Kidney (tissue), 14 donors: ENCODE measurements around the gene CRY2. TPM values are rescaled to one million over a fixed set of nuclear protein-coding genes. Genes with fewer than 3 reads are reported as not detected.
A peak's percentile ranks its signal among the peaks of the same experiment; 100 is the strongest.

ENCODE experiments used
- DNase-seq, 5 donors: peaks; one replicate each; pipeline ENCODE4 v3.0.0-alpha.2; 2013 to 2020
- FAIRE-seq: peaks from 2 replicates; lab custom pipeline; 2012; peaks lifted over from hg19 to GRCh38; lab: Jason Lieb, UNC
- H3K27ac ChIP-seq, 2 donors: one replicate each; pipeline ENCODE4 v1.7.0; 2013; ENCODE audit warnings: low read depth in 2 of 2, low read length in 2 of 2, inconsistent platforms in 1 of 2
- H3K27me3 ChIP-seq: one replicate; pipeline ENCODE4 v1.7.1; 2013; ENCODE audit warnings: low read length, inconsistent platforms; ENCODE audit not compliant: control insufficient read depth, insufficient read depth
- H3K36me3 ChIP-seq, 3 donors: one replicate each; pipeline versions ENCODE4 v1.7.0 to v1.7.1; 2013; ENCODE audit warnings: low read length in 3 of 3, control low read depth in 1 of 3, inconsistent platforms in 1 of 3; ENCODE audit not compliant: insufficient read depth in 3 of 3, control insufficient read depth in 2 of 3
- H3K4me1 ChIP-seq, 3 donors: one replicate each; pipeline versions ENCODE4 v1.7.0 to v1.7.1; 2013; ENCODE audit warnings: low read length in 3 of 3, inconsistent platforms in 1 of 3, low read depth in 1 of 3; ENCODE audit not compliant: control insufficient read depth in 2 of 3, insufficient read depth in 2 of 3
- H3K4me3 ChIP-seq, 3 donors: one replicate each; pipeline versions ENCODE4 v1.7.0 to v1.8.1; 2013; ENCODE audit warnings: low read length in 3 of 3, control low read depth in 1 of 3, inconsistent platforms in 1 of 3
- H3K9ac ChIP-seq, 3 donors: one replicate each; pipeline versions ENCODE4 v1.7.0 to v1.7.1; 2013; ENCODE audit warnings: low read length in 3 of 3, control low read depth in 1 of 3, inconsistent platforms in 1 of 3
- H3K9me3 ChIP-seq, 3 donors: one replicate each; pipeline versions ENCODE4 v1.7.0 to v1.7.1; 2013; ENCODE audit warnings: low read length in 3 of 3, control low read depth in 1 of 3, inconsistent platforms in 1 of 3; ENCODE audit not compliant: control insufficient read depth in 2 of 3, insufficient read depth in 1 of 3
- intact Hi-C: fragments of 100-400 bp; cut with DNase I; formaldehyde crosslinking; loops from one replicate; pipeline ENCODE4 v1.11.1; 2022
- polyA plus RNA-seq: library from polyadenylated mRNA; stranded (reverse); fragments of 350-450 nt; fragmentation: Illumina TruSeq; extraction: RNeasy Lipid Tissue Mini Kit (QIAGEN cat#74804); gene quantifications from one replicate; pipeline ENCODE4 v1.2.3, GENCODE V29; 2014; ENCODE audit warnings: low read depth, low replicate concordance; ENCODE audit not compliant: insufficient read depth
- total RNA-seq: library from RNA; stranded (reverse); fragmentation: NEBNext Ultra II Directional; extraction: Animal tissue kit (Norgen Biotek cat#: 25700); gene quantifications from one replicate; pipeline ENCODE4 v1.2.1, GENCODE V29; 2021
- TF ChIP-seq, protein P1 (sequence below): IDR thresholded peaks from 3 replicates; pipeline ENCODE4 v1.5.1; 2012; ENCODE audit warnings: mild to moderate bottlenecking, moderate library complexity, borderline replicate concordance; ENCODE audit not compliant: insufficient read depth; ENCODE audit errors: extremely low read depth
- donor health status: control.
- donor health status: control.
- donor health status: control.
- donor health status: control.
- donor health status: control.
- donor health status: DM: yes; HTN: yes; CAD: no.
- donor health status: Normal renal cell carcinoma (clear cell type).

The CRY2 gene
- total and polyA plus RNA-seq, 2 donors from 2014 or later: 20.7 to 44.5 TPM

DNA sequence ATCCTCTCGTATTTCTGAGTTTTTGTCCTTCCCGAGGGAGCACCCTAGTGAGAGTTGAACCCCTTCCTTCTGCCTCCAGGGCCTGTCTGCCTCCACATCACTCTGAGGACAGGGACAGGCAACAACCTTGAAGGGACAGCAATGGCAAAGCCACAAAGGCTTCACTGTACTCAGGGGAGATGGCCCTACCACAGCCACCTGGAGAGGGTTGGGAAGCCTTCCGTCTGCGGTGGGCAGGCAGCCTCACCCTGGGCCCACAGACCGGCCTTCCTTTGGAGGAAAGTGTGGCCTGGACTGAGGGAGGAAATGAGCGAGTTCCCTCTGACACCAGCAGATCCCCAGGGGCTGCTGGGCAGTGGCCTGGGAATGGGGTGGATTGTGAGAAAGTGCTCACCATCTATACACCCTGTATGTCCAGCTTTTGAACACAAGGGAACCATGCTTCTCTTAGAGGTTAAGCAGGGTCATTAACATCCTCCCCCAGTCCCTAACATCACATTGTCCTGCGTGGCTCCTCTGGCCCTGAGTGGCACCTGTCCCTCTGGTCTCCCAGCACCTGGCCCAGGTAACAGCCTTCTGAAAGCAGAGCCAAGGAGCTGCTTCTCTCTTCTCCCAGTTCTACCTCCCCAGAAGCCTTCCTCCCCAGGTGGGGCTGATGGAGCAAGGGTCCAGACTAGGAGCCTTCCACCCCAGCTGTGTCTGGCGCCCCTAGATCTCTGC lies 35.5 kb upstream of the CRY2 start:
- intact Hi-C loops: no loop called here
- Histone ChIP-seq H3K9ac (no peak overlapping the region), H3K27ac (no peak overlapping the region), H3K4me3 (no peak overlapping the region), H3K4me1 (peaks cover 0 to 14% (median 4%) of the 10 kb centered on the region in 3 donors), H3K36me3 (peaks cover 0 to 12% (median 10%) of the 10 kb centered on the region in 3 donors), H3K27me3 (no peaks in the 10 kb centered on the region), H3K9me3 (no peaks in the 10 kb centered on the region)
- FAIRE-seq (no peak), DNase-seq (no peak)
- TF ChIP-seq, protein P1, sequence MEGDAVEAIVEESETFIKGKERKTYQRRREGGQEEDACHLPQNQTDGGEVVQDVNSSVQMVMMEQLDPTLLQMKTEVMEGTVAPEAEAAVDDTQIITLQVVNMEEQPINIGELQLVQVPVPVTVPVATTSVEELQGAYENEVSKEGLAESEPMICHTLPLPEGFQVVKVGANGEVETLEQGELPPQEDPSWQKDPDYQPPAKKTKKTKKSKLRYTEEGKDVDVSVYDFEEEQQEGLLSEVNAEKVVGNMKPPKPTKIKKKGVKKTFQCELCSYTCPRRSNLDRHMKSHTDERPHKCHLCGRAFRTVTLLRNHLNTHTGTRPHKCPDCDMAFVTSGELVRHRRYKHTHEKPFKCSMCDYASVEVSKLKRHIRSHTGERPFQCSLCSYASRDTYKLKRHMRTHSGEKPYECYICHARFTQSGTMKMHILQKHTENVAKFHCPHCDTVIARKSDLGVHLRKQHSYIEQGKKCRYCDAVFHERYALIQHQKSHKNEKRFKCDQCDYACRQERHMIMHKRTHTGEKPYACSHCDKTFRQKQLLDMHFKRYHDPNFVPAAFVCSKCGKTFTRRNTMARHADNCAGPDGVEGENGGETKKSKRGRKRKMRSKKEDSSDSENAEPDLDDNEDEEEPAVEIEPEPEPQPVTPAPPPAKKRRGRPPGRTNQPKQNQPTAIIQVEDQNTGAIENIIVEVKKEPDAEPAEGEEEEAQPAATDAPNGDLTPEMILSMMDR: no peak

DNA sequence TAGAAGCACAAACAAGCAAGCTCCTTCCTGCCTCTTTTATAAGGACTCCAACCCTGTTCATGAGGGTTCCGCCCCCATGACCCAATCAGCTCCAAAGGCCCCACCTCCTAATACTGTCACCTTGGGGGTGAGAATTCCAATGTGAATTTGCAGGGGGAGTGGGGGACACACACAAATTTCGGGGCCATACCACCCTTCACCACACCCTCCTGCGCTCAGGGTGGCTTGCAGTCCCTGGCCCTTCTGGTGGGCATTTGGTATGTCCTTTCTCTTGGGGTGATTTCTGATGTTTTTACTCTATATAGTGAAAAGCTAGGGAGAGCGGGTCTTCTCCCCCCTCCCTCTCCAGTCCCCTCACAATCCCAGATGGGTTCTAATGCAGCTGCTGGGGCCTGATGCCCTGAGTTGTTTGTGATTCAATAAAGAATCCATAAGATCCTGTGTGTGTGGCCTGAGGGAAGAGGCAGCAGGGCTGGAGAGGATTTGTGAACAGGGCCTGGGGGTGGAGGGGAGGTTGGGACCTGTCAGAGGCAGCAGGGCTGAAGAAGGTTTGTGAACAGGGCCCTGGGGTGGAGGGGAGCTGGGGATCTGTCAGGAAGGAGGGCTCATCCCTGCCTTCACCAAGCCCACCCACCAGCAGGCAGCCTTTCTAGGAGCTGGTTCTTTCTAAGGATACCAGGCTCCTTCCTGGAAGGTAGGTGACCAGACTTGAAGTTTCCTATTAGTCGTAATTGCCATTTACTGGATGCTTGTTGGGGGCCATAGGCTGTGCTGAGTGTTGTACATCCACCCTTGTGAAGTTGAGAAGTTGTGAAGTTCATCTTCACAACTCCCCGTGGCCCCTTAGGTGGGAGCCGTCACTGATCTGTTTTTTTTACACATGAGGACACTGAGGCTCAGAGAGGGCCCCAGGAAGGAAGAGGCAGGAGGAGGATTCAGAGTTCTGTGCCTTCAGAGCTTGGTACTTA lies 34.4 kb upstream of the CRY2 start:
- intact Hi-C loops: no loop called here
- DNase-seq (no peak), FAIRE-seq (no peak)
- no peaks in the 10 kb centered on the region for H3K9me3 ChIP-seq
- H3K4me1 ChIP-seq: peaks cover 0 to 2% (median 0%) of the 10 kb centered on the region in 3 donors
- no peak overlapping the region for H3K27ac ChIP-seq
- no peak overlapping the region for H3K4me3 ChIP-seq
- no peaks in the 10 kb centered on the region for H3K27me3 ChIP-seq
- peaks cover 0 to 12% (median 10%) of the 10 kb centered on the region in 3 donors for H3K36me3 ChIP-seq
- TF ChIP-seq, protein P1: no peak
- H3K9ac ChIP-seq: no peak overlapping the region

DNA sequence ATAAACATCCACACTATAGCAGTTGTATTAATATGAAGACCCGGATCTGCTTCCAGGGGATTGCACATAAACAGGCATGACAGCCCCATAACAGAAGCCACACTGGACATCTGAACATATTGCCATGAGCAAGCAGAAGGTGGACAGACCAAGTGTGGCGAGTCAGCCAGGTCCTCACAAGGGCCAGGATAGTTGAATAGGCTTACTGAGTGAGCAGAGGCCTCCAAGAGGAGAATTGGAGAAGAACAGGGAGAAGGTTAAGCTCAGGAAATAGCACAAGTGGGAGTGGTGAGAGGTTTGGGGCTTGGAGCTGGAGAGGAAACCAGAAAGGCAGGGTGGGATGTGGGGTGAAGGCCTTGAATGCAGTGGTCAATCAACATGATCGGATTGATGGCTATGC lies 31.5 kb upstream of the CRY2 start:
- no peak overlapping the region for H3K27ac ChIP-seq
- H3K27me3 ChIP-seq: no peaks in the 10 kb centered on the region
- no peaks in the 10 kb centered on the region for H3K9me3 ChIP-seq
- H3K9ac ChIP-seq: no peak overlapping the region
- DNase-seq (peak in 2 of 5 donors; percentile 37 to 39), FAIRE-seq (no peak)
- no peaks in the 10 kb centered on the region for H3K4me1 ChIP-seq
- peaks cover 0 to 6% (median 6%) of the 10 kb centered on the region in 3 donors for H3K36me3 ChIP-seq
- no peak overlapping the region for H3K4me3 ChIP-seq
- intact Hi-C loops: no loop called here
- TF ChIP-seq, protein P1: no peak
